HepG2 (cell line): ENCODE measurements around the gene ZNF735. TPM values are rescaled to one million over a fixed set of nuclear protein-coding genes. Genes with fewer than 3 reads are reported as not detected.
"Not testable (repeated sequence)": the region's sequence is repeated elsewhere in the genome, so short reads cannot be mapped to it uniquely, and the experiment has no call there.

Experiments used
- ATAC-seq: fragments of 200-7000 bp; cut with Tn5 transposase; 3 replicates; pipeline ENCODE4 v1.9.1; 2020; ENCODE audit warnings: mild to moderate bottlenecking, moderate library complexity
- BruUV-seq: library from RNA; stranded (reverse); fragments of 400-500 nt; replicated peaks from 2 replicates; lab custom pipeline; 2021; lab: Mats Ljungman, UMichigan
- CTCF ChIA-PET: fragments of 300-600 bp; formaldehyde crosslinking; extraction: SDS; loops from one replicate; lab custom pipeline; 2021; ENCODE audit warnings: low total read pairs, inconsistent platforms, low intra/inter-chr PET ratio; lab: Yijun Ruan, JAX
- POLR2A ChIA-PET: fragments of 350-600 bp; sonication (Branson Sonifier 250); formaldehyde crosslinking; loops from one replicate; lab custom pipeline; 2020; ENCODE audit warnings: antibody characterized with exemption, inconsistent platforms; lab: Yijun Ruan, JAX
- DNase-seq: peaks from one replicate; pipeline ENCODE4 v3.0.0-alpha.2; 2015; ENCODE audit warnings: low spot score
- FAIRE-seq: peaks from 3 replicates; lab custom pipeline; 2011; peaks lifted over from hg19 to GRCh38; lab: Jason Lieb, UNC
- H2AFZ ChIP-seq: one replicate; pipeline ENCODE4 v1.6.1; 2011; ENCODE audit warnings: low read length, inconsistent platforms
- H3K27ac ChIP-seq: fragments of 300-600 bp; 3 replicates; pipeline ENCODE4 v1.8.0; 2011; ENCODE audit warnings: mixed run types, mild to moderate bottlenecking, mixed read lengths, low read length, inconsistent platforms; ENCODE audit not compliant: insufficient read depth; ENCODE audit errors: extremely low read length
- H3K27me3 ChIP-seq, 2 experiments: fragments of 200-600 bp in 1 of 2; 2 replicates in 1 of 2; 3 replicates in 1 of 2; pipeline versions ENCODE4 v1.6.0 to v1.8.0; 2011; ENCODE audit warnings: low read length in 2 of 2, mild to moderate bottlenecking in 2 of 2, moderate library complexity in 2 of 2, inconsistent platforms in 1 of 2; ENCODE audit not compliant: insufficient read depth in 2 of 2, control insufficient read depth in 1 of 2
- H3K36me3 ChIP-seq, 2 experiments: fragments of 200-600 bp in 1 of 2; replicated peaks in 1 of 2; 2 replicates in 1 of 2; 3 replicates in 1 of 2; pipeline versions ENCODE4 v1.5.1 to v1.8.0; 2011; ENCODE audit warnings: low read length in 2 of 2, inconsistent platforms in 1 of 2; ENCODE audit not compliant: insufficient read depth in 2 of 2, control insufficient read depth in 1 of 2
- H3K4me1 ChIP-seq: 2 replicates; pipeline ENCODE4 v1.5.1; 2012; ENCODE audit warnings: low read length, inconsistent platforms; ENCODE audit not compliant: insufficient read depth
- H3K4me2 ChIP-seq: 2 replicates; pipeline ENCODE4 v1.6.0; 2011; ENCODE audit warnings: low read depth, low read length, inconsistent platforms
- H3K4me3 ChIP-seq, 3 experiments: fragments of 200-600 bp in 1 of 3; sonication (generic), shearing (Covaris generic) in 1 of 3; replicated peaks in 1 of 3; 2 replicates each; pipeline ENCODE4 v1.5.1; 2011 to 2016; ENCODE audit warnings: low read length in 3 of 3, inconsistent platforms in 2 of 3, low read depth in 2 of 3, mild to moderate bottlenecking in 2 of 3, control low read depth in 1 of 3, mixed read lengths in 1 of 3; ENCODE audit not compliant: insufficient read depth in 1 of 3
- H3K79me2 ChIP-seq: one replicate; pipeline ENCODE4 v1.6.1; 2011; ENCODE audit warnings: low read length, inconsistent platforms; ENCODE audit not compliant: insufficient read depth
- H3K9ac ChIP-seq: 2 replicates; pipeline ENCODE4 v1.6.0; 2011; ENCODE audit warnings: mild to moderate bottlenecking, low read depth, low read length, inconsistent platforms; ENCODE audit not compliant: insufficient read depth
- H3K9me3 ChIP-seq: 2 replicates; pipeline ENCODE4 v1.5.1; 2012; ENCODE audit warnings: mild to moderate bottlenecking, low read length
- H4K20me1 ChIP-seq: 2 replicates; pipeline ENCODE4 v1.6.0; 2011; ENCODE audit warnings: inconsistent platforms, mild to moderate bottlenecking, low read length, moderate library complexity; ENCODE audit not compliant: insufficient read depth
- CEBPG ChIP-seq: IDR thresholded peaks from 2 replicates; pipeline ENCODE4 v1.6.1; 2016
- ELF1 ChIP-seq: sonication (generic); formaldehyde crosslinking; IDR thresholded peaks from 2 replicates; pipeline ENCODE4 v1.4.0; 2020; ENCODE audit warnings: missing genetic modification reagents
- FOXP1 ChIP-seq, 2 experiments: fragments of 450-650 bp in 1 of 2; IDR thresholded peaks; 2 replicates each; pipeline ENCODE4 v1.6.1; 2017 to 2018; ENCODE audit warnings: antibody characterized with exemption in 1 of 2
- HES4 ChIP-seq: sonication (generic); formaldehyde crosslinking; IDR thresholded peaks from 2 replicates; pipeline ENCODE4 v1.9.0; 2021; ENCODE audit warnings: mild to moderate bottlenecking, missing genetic modification reagents, borderline replicate concordance
- RFX5 ChIP-seq: IDR thresholded peaks from 2 replicates; pipeline ENCODE4 v1.6.1; 2011; ENCODE audit warnings: low read depth, low read length, improper control_type of control experiment
- SNRNP70 ChIP-seq: fragments of 200-400 bp; formaldehyde crosslinking; IDR thresholded peaks from 2 replicates; pipeline ENCODE4 v1.6.1; 2017; ENCODE audit warnings: mild to moderate bottlenecking, low read depth, low read length, moderate library complexity
- TSC22D2 ChIP-seq: sonication (generic); formaldehyde crosslinking; IDR thresholded peaks from 2 replicates; pipeline ENCODE4 v1.5.1; 2020; ENCODE audit warnings: missing genetic modification reagents, mild to moderate bottlenecking, borderline replicate concordance
- ZBTB21 ChIP-seq: sonication (generic); formaldehyde crosslinking; IDR thresholded peaks from 2 replicates; pipeline ENCODE4 v1.4.0; 2020; ENCODE audit warnings: missing genetic modification reagents
- ZFP36L1 ChIP-seq: sonication (generic); formaldehyde crosslinking; IDR thresholded peaks from 2 replicates; pipeline ENCODE4 v1.8.0; 2022; ENCODE audit warnings: mild to moderate bottlenecking, missing genetic modification reagents, moderate library complexity
- ZFP90 ChIP-seq: sonication (generic); formaldehyde crosslinking; IDR thresholded peaks from 2 replicates; pipeline ENCODE4 v1.8.0; 2022; ENCODE audit warnings: missing genetic modification reagents, mild to moderate bottlenecking, inconsistent platforms, borderline replicate concordance
- ZNF12 ChIP-seq: sonication (generic); formaldehyde crosslinking; IDR thresholded peaks from 2 replicates; pipeline ENCODE4 v1.5.0; 2020; ENCODE audit warnings: missing genetic modification reagents
- ZNF225 ChIP-seq: sonication (generic); formaldehyde crosslinking; IDR thresholded peaks from 2 replicates; pipeline ENCODE4 v1.4.0; 2020; ENCODE audit warnings: mild to moderate bottlenecking, missing genetic modification reagents
- ZNF24 ChIP-seq: fragments of 450-650 bp; IDR thresholded peaks from 2 replicates; pipeline ENCODE4 v1.6.1; 2017; ENCODE audit warnings: antibody characterized with exemption, mild to moderate bottlenecking
- ZNF557 ChIP-seq: sonication (generic); formaldehyde crosslinking; IDR thresholded peaks from 2 replicates; pipeline ENCODE4 v1.4.0; 2020; ENCODE audit warnings: missing genetic modification reagents
- ZNF598 ChIP-seq: sonication (generic); formaldehyde crosslinking; IDR thresholded peaks from 2 replicates; pipeline ENCODE4 v1.5.1; 2020; ENCODE audit warnings: mild to moderate bottlenecking, missing genetic modification reagents, borderline replicate concordance
- ZNF652 ChIP-seq: IDR thresholded peaks from 2 replicates; pipeline ENCODE4 v1.6.1; 2016; ENCODE audit warnings: low read depth, borderline replicate concordance
- WGBS: methylation state at CpG from one replicate; pipeline ENCODE4 v1.1.6; 2017; ENCODE audit warnings: low lambda C conversion rate; 5-methylcytosine and 5-hydroxymethylcytosine counted together
- in situ Hi-C: cut with HindIII; loops from 2 replicates; pipeline ENCODE4 v1.10.0; 2017; ENCODE audit warnings: low pct_unique_long_range_greater_than_20kb; ENCODE audit not compliant: extremely low pct_ligation_motif_present
- intact Hi-C: fragments of 100-400 bp; cut with micrococcal nuclease; formaldehyde crosslinking; loops from one replicate; pipeline ENCODE4 v1.10.0; 2022; ENCODE audit not compliant: unreplicated experiment
- polyA plus RNA-seq, 8 experiments: library from polyadenylated mRNA; depleted of rRNA in 3 of 8; stranded (reverse) in 7 of 8; unstranded in 1 of 8; fragments of >200 nt; fragmentation: Illumina TruSeq in 4 of 8; extraction: Trizol in 4 of 8; gene quantifications; 2 replicates each; pipeline versions ENCODE4 v1.2.1 to v1.2.3, GENCODE V29; 2011 to 2016; ENCODE audit warnings: low read depth in 4 of 8, missing spikeins in 1 of 8, mixed read lengths in 1 of 8; ENCODE audit not compliant: insufficient read depth in 1 of 8
- total RNA-seq, 5 experiments: library from RNA; depleted of rRNA; stranded (reverse); fragments of >200 nt; fragmentation: Illumina TruSeq; extraction: Trizol; gene quantifications; 2 replicates each; pipeline ENCODE4 v1.2.3, GENCODE V29; 2016; ENCODE audit warnings: low read depth in 1 of 5
- TF ChIP-seq, protein P1 (sequence below): sonication (generic); formaldehyde crosslinking; IDR thresholded peaks from 2 replicates; pipeline ENCODE4 v1.4.0; 2020; ENCODE audit warnings: missing genetic modification reagents

Gene ZNF735
- total and polyA plus RNA-seq, 2 of the 13 experiments (the other 11 are each of a cell fraction or from before 2014, with no cell fraction given): not detected

DNA sequence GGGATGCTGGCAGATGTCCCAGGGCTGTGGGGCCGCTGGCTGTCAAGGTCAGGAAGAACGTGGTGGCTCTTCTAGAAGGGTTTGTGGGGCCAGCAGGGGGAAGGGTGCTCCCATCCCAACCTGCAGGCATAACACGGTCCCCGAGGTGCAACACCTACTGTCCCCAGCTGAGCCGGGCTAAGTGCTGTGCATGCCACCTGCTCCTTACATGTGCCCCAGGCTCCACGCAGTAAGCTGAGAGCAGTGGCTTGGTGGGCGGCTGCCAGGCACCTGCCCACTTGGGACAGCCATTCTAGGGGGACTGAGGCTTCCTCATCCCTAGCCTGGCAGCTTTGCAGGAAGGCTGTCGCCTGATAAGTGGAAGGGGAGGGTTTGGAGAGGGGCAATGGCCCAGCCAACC, 14.2 kb upstream of the ZNF735 start (continued):
- TF ChIP-seq, protein P1, sequence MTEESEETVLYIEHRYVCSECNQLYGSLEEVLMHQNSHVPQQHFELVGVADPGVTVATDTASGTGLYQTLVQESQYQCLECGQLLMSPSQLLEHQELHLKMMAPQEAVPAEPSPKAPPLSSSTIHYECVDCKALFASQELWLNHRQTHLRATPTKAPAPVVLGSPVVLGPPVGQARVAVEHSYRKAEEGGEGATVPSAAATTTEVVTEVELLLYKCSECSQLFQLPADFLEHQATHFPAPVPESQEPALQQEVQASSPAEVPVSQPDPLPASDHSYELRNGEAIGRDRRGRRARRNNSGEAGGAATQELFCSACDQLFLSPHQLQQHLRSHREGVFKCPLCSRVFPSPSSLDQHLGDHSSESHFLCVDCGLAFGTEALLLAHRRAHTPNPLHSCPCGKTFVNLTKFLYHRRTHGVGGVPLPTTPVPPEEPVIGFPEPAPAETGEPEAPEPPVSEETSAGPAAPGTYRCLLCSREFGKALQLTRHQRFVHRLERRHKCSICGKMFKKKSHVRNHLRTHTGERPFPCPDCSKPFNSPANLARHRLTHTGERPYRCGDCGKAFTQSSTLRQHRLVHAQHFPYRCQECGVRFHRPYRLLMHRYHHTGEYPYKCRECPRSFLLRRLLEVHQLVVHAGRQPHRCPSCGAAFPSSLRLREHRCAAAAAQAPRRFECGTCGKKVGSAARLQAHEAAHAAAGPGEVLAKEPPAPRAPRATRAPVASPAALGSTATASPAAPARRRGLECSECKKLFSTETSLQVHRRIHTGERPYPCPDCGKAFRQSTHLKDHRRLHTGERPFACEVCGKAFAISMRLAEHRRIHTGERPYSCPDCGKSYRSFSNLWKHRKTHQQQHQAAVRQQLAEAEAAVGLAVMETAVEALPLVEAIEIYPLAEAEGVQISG (CRISPR knock-in tag): no peak

DNA sequence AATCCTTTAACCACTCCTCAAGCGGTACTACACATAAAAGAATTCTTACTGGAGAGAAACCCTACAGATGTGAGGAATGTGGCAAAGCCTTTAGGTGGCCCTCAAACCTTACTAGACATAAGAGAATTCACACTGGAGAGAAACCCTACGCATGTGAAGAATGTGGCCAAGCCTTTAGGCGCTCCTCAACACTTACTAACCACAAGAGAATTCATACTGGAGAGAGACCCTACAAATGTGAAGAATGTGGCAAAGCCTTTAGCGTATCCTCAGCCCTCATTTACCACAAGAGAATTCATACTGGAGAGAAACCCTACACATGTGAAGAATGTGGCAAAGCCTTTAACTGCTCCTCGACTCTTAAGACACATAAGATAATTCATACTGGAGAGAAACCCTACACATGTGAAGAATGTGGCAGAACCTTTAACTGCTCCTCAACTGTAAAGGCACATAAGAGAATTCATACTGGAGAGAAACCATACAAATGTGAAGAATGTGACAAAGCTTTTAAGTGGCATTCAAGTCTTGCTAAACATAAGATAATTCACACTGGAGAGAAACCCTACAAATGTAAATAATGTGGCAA, 12.8 kb downstream of the ZNF735 start:
- FAIRE-seq, DNase-seq, H3K4me1 ChIP-seq, H3K36me3 ChIP-seq, H3K4me3 ChIP-seq, H2AFZ ChIP-seq, H4K20me1 ChIP-seq, POLR2A ChIA-PET, H3K27me3 ChIP-seq, H3K4me2 ChIP-seq, in situ Hi-C loops, H3K27ac ChIP-seq, H3K79me2 ChIP-seq, CTCF ChIA-PET, H3K9ac ChIP-seq, ATAC-seq, BruUV-seq, intact Hi-C loops: not testable (repeated sequence)
- WGBS: 5% methylated on average over 5 of the region's 5 CpGs
- H3K9me3 ChIP-seq: peaks cover 80% of the 10 kb centered on the region

DNA sequence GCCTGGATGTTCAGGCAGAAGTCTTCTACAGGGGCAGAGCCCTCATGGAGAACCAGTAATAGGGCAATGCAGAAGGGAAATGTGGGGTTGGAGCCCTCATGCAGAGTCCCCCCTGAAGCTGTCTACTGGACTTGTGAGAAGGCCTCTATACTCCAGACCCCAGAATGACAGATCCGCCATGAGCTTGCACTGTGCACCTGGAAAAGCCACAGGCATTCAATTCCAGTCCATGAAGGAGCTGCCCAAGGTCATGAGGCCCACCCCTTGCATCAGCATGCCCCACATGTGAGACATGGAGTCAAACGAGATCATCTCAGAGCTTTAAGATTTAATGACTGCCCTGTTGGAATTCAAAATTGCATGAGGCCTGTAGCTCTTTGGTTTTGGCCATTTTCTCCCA, 16.4 kb downstream of the ZNF735 start:
- intact Hi-C loops: no loop called here
- Histone ChIP-seq H3K79me2 (no peaks in the 10 kb centered on the region), H3K27ac (no peak overlapping the region), H3K9ac (no peak overlapping the region), H3K4me2 (no peak overlapping the region), H3K4me1 (no peaks in the 10 kb centered on the region), H3K27me3 (no peaks in the 10 kb centered on the region), H4K20me1 (no peaks in the 10 kb centered on the region), H3K4me3 (no peak overlapping the region), H3K9me3 (peaks cover 89% of the 10 kb centered on the region), H3K36me3 (no peaks in the 10 kb centered on the region), H2AFZ (no peak overlapping the region)
- ATAC-seq: no peak
- CTCF ChIA-PET: no interaction called here
- in situ Hi-C loops: no loop called here
- DNase-seq: no peak
- POLR2A ChIA-PET: no interaction called here
- 0% methylated on average over 1 of the region's 2 CpGs for WGBS
- no peak for FAIRE-seq
- no TSS peak for BruUV-seq
- TF ChIP-seq ELF1 (CRISPR knock-in tag) (no peak), ZFP36L1 (CRISPR knock-in tag) (no peak), ZNF598 (CRISPR knock-in tag) (no peak), ZNF24 (no peak), ZNF12 (CRISPR knock-in tag) (no peak), ZFP90 (CRISPR knock-in tag) (no peak), ZBTB21 (CRISPR knock-in tag) (no peak), CEBPG (CRISPR knock-in tag) (no peak), SNRNP70 (no peak), ZNF652 (CRISPR knock-in tag) (no peak), FOXP1 (IDR thresholded peaks at IDR 0.05) (no peak), FOXP1 (CRISPR knock-in tag; IDR thresholded peaks at IDR 0.05) (no peak), ZNF225 (CRISPR knock-in tag) (no peak), HES4 (no peak), TSC22D2 (CRISPR knock-in tag) (no peak), ZNF557 (CRISPR knock-in tag) (no peak), RFX5 (no peak)
